IMR-90 (cell line): ENCODE measurements around the gene SRSF4.

ENCODE experiments used
- CEBPB ChIP-seq: IDR thresholded peaks from 2 replicates; pipeline ENCODE4 v1.6.1; 2012; ENCODE audit warnings: low read depth, low read length, improper control_type of control experiment
- MAFK ChIP-seq: IDR thresholded peaks from 2 replicates; pipeline ENCODE4 v1.6.1; 2012; ENCODE audit warnings: low read depth, low read length, improper control_type of control experiment
- MXI1 ChIP-seq: IDR thresholded peaks from 2 replicates; pipeline ENCODE4 v1.6.1; 2012; ENCODE audit warnings: low read depth, mild to moderate bottlenecking, low read length, moderate library complexity, borderline replicate concordance
- POLR2A ChIP-seq: IDR thresholded peaks from 2 replicates; pipeline ENCODE4 v1.6.1; 2012; ENCODE audit warnings: mild to moderate bottlenecking, low read depth, low read length
- RAD21 ChIP-seq: IDR thresholded peaks from 2 replicates; pipeline ENCODE4 v1.6.1; 2012; ENCODE audit warnings: low read length, improper control_type of control experiment
- RCOR1 ChIP-seq: IDR thresholded peaks from 2 replicates; pipeline ENCODE4 v1.6.1; 2012; ENCODE audit warnings: mild to moderate bottlenecking, low read length, improper control_type of control experiment; ENCODE audit not compliant: insufficient replicate concordance
- RFX5 ChIP-seq: IDR thresholded peaks from 2 replicates; pipeline ENCODE4 v1.8.0; 2012; ENCODE audit warnings: low read depth, mild to moderate bottlenecking, low read length, moderate library complexity
- SMC3 ChIP-seq: fragments of 150-350 bp; IDR thresholded peaks from 2 replicates; pipeline ENCODE4 v1.6.1; 2016; ENCODE audit warnings: low read depth, mild to moderate bottlenecking, antibody characterized with exemption, low read length, moderate library complexity
- TF ChIP-seq, protein P1 (sequence below): conservative IDR thresholded peaks from 2 replicates; pipeline ENCODE4 v1.5.1; 2012; ENCODE audit warnings: mild to moderate bottlenecking, low read depth, low read length, improper control_type of control experiment

DNA sequence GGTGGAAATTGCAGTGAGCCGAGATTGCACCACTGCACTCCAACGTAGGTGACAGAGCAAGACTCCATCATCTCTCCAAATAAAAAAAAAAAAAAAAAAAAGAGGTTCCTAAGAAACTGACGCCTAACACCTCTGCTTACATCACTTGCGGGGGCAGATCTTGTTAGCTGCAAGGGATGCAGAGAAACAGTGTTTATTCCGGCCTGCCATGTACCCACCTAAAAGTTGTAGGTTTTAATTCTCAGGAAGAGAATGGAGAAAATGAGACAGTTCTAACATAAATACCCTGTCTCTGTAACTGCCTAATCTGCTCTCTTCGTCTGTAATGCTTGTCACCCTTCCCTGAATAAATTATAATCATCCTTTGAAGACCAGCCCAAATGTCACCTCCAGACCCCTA is 9.0 kb upstream of the SRSF4 start:
- TF ChIP-seq, protein P1, sequence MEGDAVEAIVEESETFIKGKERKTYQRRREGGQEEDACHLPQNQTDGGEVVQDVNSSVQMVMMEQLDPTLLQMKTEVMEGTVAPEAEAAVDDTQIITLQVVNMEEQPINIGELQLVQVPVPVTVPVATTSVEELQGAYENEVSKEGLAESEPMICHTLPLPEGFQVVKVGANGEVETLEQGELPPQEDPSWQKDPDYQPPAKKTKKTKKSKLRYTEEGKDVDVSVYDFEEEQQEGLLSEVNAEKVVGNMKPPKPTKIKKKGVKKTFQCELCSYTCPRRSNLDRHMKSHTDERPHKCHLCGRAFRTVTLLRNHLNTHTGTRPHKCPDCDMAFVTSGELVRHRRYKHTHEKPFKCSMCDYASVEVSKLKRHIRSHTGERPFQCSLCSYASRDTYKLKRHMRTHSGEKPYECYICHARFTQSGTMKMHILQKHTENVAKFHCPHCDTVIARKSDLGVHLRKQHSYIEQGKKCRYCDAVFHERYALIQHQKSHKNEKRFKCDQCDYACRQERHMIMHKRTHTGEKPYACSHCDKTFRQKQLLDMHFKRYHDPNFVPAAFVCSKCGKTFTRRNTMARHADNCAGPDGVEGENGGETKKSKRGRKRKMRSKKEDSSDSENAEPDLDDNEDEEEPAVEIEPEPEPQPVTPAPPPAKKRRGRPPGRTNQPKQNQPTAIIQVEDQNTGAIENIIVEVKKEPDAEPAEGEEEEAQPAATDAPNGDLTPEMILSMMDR: no peak
- no peak for TF ChIP-seq POLR2A
- TF ChIP-seq MXI1: no peak
- TF ChIP-seq RAD21: no peak
- no peak for TF ChIP-seq MAFK
- TF ChIP-seq RCOR1: no peak
- no peak for TF ChIP-seq SMC3
- no peak for TF ChIP-seq CEBPB
- no peak for TF ChIP-seq RFX5
